Vagina (tissue), 2 donors: ENCODE data around the gene SPAG6.

Experiments
- CTCF ChIP-seq, 3 experiments: fragments of 450-650 bp in 2 of 3; fragments of 200-600 bp in 1 of 3; sonication (generic) in 1 of 3; IDR thresholded peaks; one replicate each; pipeline ENCODE4 v1.5.1; 2017 to 2019; ENCODE audit warnings: antibody characterized with exemption in 3 of 3, mild to moderate bottlenecking in 2 of 3, moderate library complexity in 2 of 3
- POLR2A ChIP-seq, 2 donors: fragments of 450-650 bp; IDR thresholded peaks; one replicate each; pipeline ENCODE4 v1.6.1; 2017; ENCODE audit warnings: antibody characterized with exemption in 2 of 2, mild to moderate bottlenecking in 2 of 2, moderate library complexity in 2 of 2

GRCh38 chr10:22329150-22329549 lies 16.1 kb upstream of the SPAG6 start:
- TF ChIP-seq POLR2A (IDR thresholded peaks at IDR 0.05) (no peak), CTCF (IDR thresholded peaks at IDR 0.05) (no peak)
